Measurements from ENCODE around the gene PCDHGA1. TPM values are rescaled to one million over a fixed set of nuclear protein-coding genes. Genes with fewer than 3 reads are reported as not detected.

Gene PCDHGA1
- total and polyA plus RNA-seq, 4 donors = 0.05 to 0.08 (median 0.05) TPM; not detected in 1

GRCh38 chr5:141493500-141494422, 163.4 kb downstream of the PCDHGA1 start:
- H3K27me3 ChIP-seq (ENCODE audit: control insufficient read depth in 4 of 4, insufficient read depth in 4 of 4, low read length in 3 of 4) = no peaks in the 10 kb centered on the region
- 80% methylated on average over 10 of the region's 10 CpGs for WGBS
- peaks cover 0 to 2% (median 0%) of the 10 kb centered on the region in 4 donors for H3K9me3 ChIP-seq (ENCODE audit: control insufficient read depth in 4 of 4, low read length in 3 of 4)
- H3K4me3 ChIP-seq (ENCODE audit: low read depth in 1 of 3, low read length in 3 of 3) = no peak overlapping the region
- TF ChIP-seq FOXA2 (IDR thresholded peaks at IDR 0.05) = no peak
- TF ChIP-seq FOXA1 (IDR thresholded peaks at IDR 0.05) = no peak
- TF ChIP-seq, protein P1, sequence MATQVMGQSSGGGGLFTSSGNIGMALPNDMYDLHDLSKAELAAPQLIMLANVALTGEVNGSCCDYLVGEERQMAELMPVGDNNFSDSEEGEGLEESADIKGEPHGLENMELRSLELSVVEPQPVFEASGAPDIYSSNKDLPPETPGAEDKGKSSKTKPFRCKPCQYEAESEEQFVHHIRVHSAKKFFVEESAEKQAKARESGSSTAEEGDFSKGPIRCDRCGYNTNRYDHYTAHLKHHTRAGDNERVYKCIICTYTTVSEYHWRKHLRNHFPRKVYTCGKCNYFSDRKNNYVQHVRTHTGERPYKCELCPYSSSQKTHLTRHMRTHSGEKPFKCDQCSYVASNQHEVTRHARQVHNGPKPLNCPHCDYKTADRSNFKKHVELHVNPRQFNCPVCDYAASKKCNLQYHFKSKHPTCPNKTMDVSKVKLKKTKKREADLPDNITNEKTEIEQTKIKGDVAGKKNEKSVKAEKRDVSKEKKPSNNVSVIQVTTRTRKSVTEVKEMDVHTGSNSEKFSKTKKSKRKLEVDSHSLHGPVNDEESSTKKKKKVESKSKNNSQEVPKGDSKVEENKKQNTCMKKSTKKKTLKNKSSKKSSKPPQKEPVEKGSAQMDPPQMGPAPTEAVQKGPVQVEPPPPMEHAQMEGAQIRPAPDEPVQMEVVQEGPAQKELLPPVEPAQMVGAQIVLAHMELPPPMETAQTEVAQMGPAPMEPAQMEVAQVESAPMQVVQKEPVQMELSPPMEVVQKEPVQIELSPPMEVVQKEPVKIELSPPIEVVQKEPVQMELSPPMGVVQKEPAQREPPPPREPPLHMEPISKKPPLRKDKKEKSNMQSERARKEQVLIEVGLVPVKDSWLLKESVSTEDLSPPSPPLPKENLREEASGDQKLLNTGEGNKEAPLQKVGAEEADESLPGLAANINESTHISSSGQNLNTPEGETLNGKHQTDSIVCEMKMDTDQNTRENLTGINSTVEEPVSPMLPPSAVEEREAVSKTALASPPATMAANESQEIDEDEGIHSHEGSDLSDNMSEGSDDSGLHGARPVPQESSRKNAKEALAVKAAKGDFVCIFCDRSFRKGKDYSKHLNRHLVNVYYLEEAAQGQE (IDR thresholded peaks at IDR 0.05) = no peak
- no peak for TF ChIP-seq EGR1 (IDR thresholded peaks at IDR 0.05; ENCODE audit: low read depth in 2 of 2)
- TF ChIP-seq GABPA (IDR thresholded peaks at IDR 0.05 in 1 of 2, conservative IDR thresholded peaks at IDR 0.05 in 1 of 2) = no peak
- TF ChIP-seq ZBTB33 (IDR thresholded peaks at IDR 0.05) = no peak
- TF ChIP-seq CTCF (IDR thresholded peaks at IDR 0.05; ENCODE audit: low read depth, low read length, missing input control) = no peak
- TF ChIP-seq SP1 (IDR thresholded peaks at IDR 0.05) = no peak
- no peak for TF ChIP-seq TAF1 (conservative IDR thresholded peaks at IDR 0.05)
- no peak for TF ChIP-seq JUND (IDR thresholded peaks at IDR 0.05)
- no peak for TF ChIP-seq HNF4A (conservative IDR thresholded peaks at IDR 0.05)
- TF ChIP-seq RAD21 (IDR thresholded peaks at IDR 0.05) = no peak
- no peak for TF ChIP-seq YY1 (IDR thresholded peaks at IDR 0.05)
- no peak for TF ChIP-seq HNF4G (IDR thresholded peaks at IDR 0.05)
- TF ChIP-seq MAX (IDR thresholded peaks at IDR 0.05) = no peak
- no peak for TF ChIP-seq NR2F2 (IDR thresholded peaks at IDR 0.05)
- no peak for TF ChIP-seq ATF3 (IDR thresholded peaks at IDR 0.05)
- TF ChIP-seq RXRA (IDR thresholded peaks at IDR 0.05) = no peak
- H3K4me1 ChIP-seq (ENCODE audit: control insufficient read depth in 4 of 4, insufficient read depth in 4 of 4, low read length in 3 of 4) = peaks cover 0 to 9% (median 4%) of the 10 kb centered on the region in 4 donors
- no peak overlapping the region for H3K27ac ChIP-seq (ENCODE audit: low read depth in 1 of 2, low read length in 2 of 2)
- no peak for DNase-seq (ENCODE audit: low spot score)
- H3K36me3 ChIP-seq (ENCODE audit: control insufficient read depth in 4 of 4, insufficient read depth in 3 of 4, low read depth in 1 of 4, low read length in 3 of 4) = no peaks in the 10 kb centered on the region
- no peak overlapping the region for H3K9ac ChIP-seq (ENCODE audit: low read depth in 1 of 2, low read length in 2 of 2)

Measured in liver (tissue), 9 donors.